BE2C (cell line): ENCODE measurements around the gene NME4.
A peak's percentile ranks its signal among the peaks of the same experiment; 100 is the strongest.

Source experiments
- DNase-seq: peaks from one replicate; pipeline ENCODE4 v3.0.0-alpha.2; 2020
- H3K27me3 ChIP-seq: fragments of 250-450 bp; sonication (Bioruptor Pico); 2 replicates; pipeline ENCODE4 v1.5.1; 2020; ENCODE audit warnings: mild to moderate bottlenecking
- H3K36me3 ChIP-seq: fragments of 250-450 bp; sonication (Bioruptor Pico); 2 replicates; pipeline ENCODE4 v1.5.1; 2020; ENCODE audit warnings: mild to moderate bottlenecking
- H3K4me1 ChIP-seq: fragments of 250-450 bp; sonication (Bioruptor Pico); 2 replicates; pipeline ENCODE4 v1.5.1; 2020
- H3K4me3 ChIP-seq: 2 replicates; pipeline ENCODE4 v1.5.1; 2011; ENCODE audit warnings: low read depth, low read length
- H3K9me3 ChIP-seq: fragments of 250-450 bp; sonication (Bioruptor Pico); 2 replicates; pipeline ENCODE4 v1.5.1; 2020
- CTCF ChIP-seq: IDR thresholded peaks from 2 replicates; pipeline ENCODE4 v1.5.1; 2012; ENCODE audit warnings: mild to moderate bottlenecking, low read depth, low read length

Gene NME4

GRCh38 chr16:352547-353403 is 44.2 kb upstream of the NME4 start, which contains the start of gene AXIN1:
TSS of gene AXIN1 (minus strand) at chr16:352723. CDS start at chr16:347025, 5,698 bp downstream.
- H3K27me3 ChIP-seq, result no peaks in the 10 kb centered on the region

GRCh38 chr16:353404-354290 is 43.4 kb upstream of the NME4 start:
- no peaks in the 10 kb centered on the region for H3K9me3 ChIP-seq
- DNase-seq, result no peak
- H3K36me3 ChIP-seq, result peaks cover 6% of the 10 kb centered on the region
- H3K27me3 ChIP-seq, result no peaks in the 10 kb centered on the region
- TF ChIP-seq CTCF, result no peak
- peak overlapping the region; percentile 48 for H3K4me3 ChIP-seq
- no peaks in the 10 kb centered on the region for H3K4me1 ChIP-seq

More at GRCh38 chr16:352547-353403, 44.2 kb upstream of the NME4 start, which contains the start of gene AXIN1:
- TF ChIP-seq CTCF, result peak; percentile 23; the same call in 1 of the 2 replicates
- Histone ChIP-seq H3K4me1 (no peaks in the 10 kb centered on the region), H3K9me3 (no peaks in the 10 kb centered on the region), H3K36me3 (peaks cover 6% of the 10 kb centered on the region), H3K4me3 (peak within 1 kb of the TSS; percentile 53)
- peak; percentile 100 for DNase-seq

GRCh38 chr16:354291-354881 is 42.6 kb upstream of the NME4 start:
- DNase-seq, result no peak
- no peak for TF ChIP-seq CTCF
- H3K4me3 ChIP-seq, result no peak overlapping the region

GRCh38 chr16:354971-355461 is 42.0 kb upstream of the NME4 start:
- TF ChIP-seq CTCF, result no peak
- no peaks in the 10 kb centered on the region for H3K4me1 ChIP-seq
- H3K9me3 ChIP-seq, result no peaks in the 10 kb centered on the region
- no peak for DNase-seq
- H3K27me3 ChIP-seq, result no peaks in the 10 kb centered on the region
- no peak overlapping the region for H3K4me3 ChIP-seq
- H3K36me3 ChIP-seq, result peaks cover 6% of the 10 kb centered on the region

More at GRCh38 chr16:354291-354881, 42.6 kb upstream of the NME4 start:
- Histone ChIP-seq H3K36me3 (peaks cover 6% of the 10 kb centered on the region), H3K4me1 (no peaks in the 10 kb centered on the region), H3K27me3 (no peaks in the 10 kb centered on the region), H3K9me3 (no peaks in the 10 kb centered on the region)

DNA sequence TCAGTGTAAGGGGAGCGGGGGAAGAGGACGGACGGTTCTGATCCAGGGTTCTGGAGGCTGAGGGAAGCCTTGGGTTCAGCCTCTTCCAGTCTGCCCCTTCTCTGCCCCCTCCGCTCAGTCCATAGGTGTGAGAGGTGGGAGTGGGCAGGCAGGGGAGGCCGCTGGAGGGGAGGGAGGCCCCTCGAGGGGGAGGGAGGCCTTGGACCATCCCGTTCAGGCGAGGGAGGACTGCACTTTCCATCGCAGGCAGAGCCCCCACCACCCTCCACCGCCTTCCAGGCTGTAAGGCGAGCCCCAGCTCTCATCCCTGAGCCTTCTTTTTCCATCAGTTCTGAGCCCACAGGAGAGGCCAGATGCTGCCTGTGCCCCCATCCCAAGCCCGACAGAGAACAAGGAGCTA is 40.3 kb upstream of the NME4 start:
- Histone ChIP-seq H3K4me1 (no peaks in the 10 kb centered on the region), H3K4me3 (no peak overlapping the region), H3K27me3 (no peaks in the 10 kb centered on the region), H3K36me3 (no peaks in the 10 kb centered on the region), H3K9me3 (no peaks in the 10 kb centered on the region)
- TF ChIP-seq CTCF, result no peak
- no peak for DNase-seq
